ENCODE measurements around the gene NKX6-2. TPM values are rescaled to one million over a fixed set of nuclear protein-coding genes. Genes with fewer than 3 reads are reported as not detected.
"Not testable (repeated sequence)": the region's sequence is repeated elsewhere in the genome, so short reads cannot be mapped to it uniquely, and the experiment has no call there.

NKX6-2 gene
- total RNA-seq, 2 donors from 2014 or later = not detected

DNA sequence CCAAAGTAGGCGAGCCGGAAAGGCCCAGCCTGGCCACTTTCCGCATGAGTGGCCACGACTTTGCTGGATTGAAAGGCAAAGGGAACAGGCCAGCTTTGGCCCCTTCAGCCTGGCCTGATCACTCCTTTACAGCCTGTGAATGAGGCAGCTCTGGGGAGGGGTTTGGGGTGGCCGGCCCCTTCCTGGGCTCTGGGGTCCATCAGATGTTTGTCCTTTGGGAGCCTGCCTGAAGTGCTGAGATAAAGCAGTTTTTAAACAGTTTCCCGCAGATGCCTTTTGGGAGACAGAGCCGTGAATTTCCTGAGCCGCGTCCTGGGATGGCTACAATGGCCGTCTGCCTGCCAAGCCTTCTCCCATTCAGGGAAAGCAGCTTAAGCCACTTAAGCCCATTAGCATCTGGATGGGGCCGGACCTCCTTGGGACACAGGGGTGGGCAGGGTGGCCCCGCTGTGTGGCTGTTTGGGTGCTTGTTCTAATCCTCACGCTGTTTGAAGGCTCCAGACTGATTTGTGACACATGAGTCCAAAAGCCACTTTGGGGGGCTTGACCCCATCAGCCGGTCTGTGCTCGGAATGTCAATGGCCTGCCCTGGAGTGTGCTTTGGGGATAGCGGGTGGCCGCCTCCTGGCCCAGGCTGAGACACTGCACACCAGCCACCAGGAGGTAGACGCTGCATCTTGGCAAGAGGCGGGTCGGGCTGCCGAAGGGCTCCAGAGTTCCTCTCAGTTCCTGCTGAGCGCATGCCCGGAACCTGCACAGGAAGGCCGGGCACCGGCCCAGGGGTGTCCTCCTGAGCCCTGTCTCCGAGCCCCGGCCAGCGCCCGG lies 38.9 kb downstream of the NKX6-2 start:
- H3K27ac Mint-ChIP-seq = no peak overlapping the region
- no peak overlapping the region for H3K4me3 Mint-ChIP-seq
- no peak for ATAC-seq
- H3K4me1 Mint-ChIP-seq = no peaks in the 10 kb centered on the region
- DNase-seq = no peak
- no peaks in the 10 kb centered on the region for H3K9me3 ChIP-seq (ENCODE audit: control insufficient read depth, low read length, poor library complexity, severe bottlenecking)
- H3K36me3 Mint-ChIP-seq (ENCODE audit: low read depth) = no peaks in the 10 kb centered on the region
- no peaks in the 10 kb centered on the region for H3K27me3 Mint-ChIP-seq

DNA sequence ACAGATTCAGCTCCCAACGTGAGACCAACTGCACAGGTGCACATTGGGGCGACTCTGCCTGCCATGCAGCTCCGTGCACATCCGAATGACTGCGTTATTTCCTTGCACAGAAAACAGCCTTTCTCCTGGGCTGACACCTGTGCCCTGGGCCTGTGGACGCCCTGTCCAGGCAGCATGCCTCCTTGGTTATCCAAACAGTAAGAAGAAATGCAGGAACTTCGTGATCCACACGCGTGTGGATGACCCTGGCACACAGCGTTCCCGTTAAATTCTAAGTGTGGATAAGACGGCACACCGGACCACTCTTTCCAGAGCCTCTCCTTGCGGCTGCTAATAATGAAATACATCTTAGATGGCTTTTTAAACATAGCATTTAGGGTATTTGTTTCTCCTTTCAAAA lies 39.6 kb downstream of the NKX6-2 start:
- Mint-ChIP-seq H3K4me3 (no peak overlapping the region), H3K27me3 (no peaks in the 10 kb centered on the region), H3K36me3 (ENCODE audit: low read depth) (no peaks in the 10 kb centered on the region), H3K27ac (no peak overlapping the region), H3K4me1 (no peaks in the 10 kb centered on the region)
- H3K9me3 ChIP-seq (ENCODE audit: control insufficient read depth, low read length, poor library complexity, severe bottlenecking) = no peaks in the 10 kb centered on the region
- ATAC-seq (no peak), DNase-seq (no peak)

DNA sequence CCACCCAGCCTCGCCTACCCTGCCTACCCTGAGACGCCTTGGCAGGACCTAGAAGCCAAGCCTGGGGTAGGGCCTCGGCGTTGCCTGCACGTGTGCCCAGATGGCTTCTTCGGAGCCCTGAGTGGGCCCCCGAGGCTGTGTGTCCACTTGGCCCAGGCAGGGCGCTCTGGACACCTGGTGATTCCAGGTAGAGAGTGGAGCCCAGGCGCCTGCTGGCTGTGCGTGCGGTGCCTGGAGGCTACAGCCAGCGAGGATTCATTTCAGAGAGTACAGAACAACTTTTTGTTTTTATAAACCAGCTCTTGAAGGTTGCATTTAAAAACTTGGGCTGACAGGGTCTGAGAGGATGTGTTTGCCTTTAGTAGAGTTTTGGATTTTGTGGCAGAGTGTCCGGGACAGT lies 40.0 kb downstream of the NKX6-2 start:
- no peaks in the 10 kb centered on the region for H3K27me3 Mint-ChIP-seq
- no peaks in the 10 kb centered on the region for H3K36me3 Mint-ChIP-seq (ENCODE audit: low read depth)
- no peak for DNase-seq
- H3K4me3 Mint-ChIP-seq = no peak overlapping the region
- H3K4me1 Mint-ChIP-seq = no peaks in the 10 kb centered on the region
- H3K27ac Mint-ChIP-seq = no peak overlapping the region
- no peak for ATAC-seq
- no peaks in the 10 kb centered on the region for H3K9me3 ChIP-seq (ENCODE audit: control insufficient read depth, low read length, poor library complexity, severe bottlenecking)

DNA sequence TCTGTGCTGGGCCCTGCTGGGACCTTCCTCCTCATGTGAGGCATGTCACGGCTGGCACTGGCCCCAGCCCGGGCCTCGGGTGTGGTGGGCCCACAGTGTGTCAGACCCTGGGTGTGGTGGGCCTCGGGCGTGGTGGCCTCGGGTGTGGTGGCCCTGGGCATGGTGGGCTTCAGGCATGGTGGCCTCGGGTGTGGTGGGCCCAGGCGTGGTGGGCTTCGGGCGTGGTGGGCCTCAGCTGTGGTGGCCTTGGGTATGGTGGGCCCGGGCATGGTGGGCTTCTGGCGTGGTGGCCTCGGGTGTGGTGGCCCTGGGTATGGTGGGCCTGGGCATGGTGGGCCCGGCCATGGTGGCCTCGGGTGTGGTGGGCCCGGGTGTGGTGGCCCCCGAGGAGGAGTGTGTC lies 40.4 kb downstream of the NKX6-2 start:
- H3K36me3 Mint-ChIP-seq (ENCODE audit: low read depth) = no peaks in the 10 kb centered on the region
- H3K9me3 ChIP-seq (ENCODE audit: control insufficient read depth, low read length, poor library complexity, severe bottlenecking) = no peaks in the 10 kb centered on the region
- DNase-seq (no peak), ATAC-seq (no peak)
- H3K4me1 Mint-ChIP-seq = no peaks in the 10 kb centered on the region
- H3K4me3 Mint-ChIP-seq = no peak overlapping the region
- no peak overlapping the region for H3K27ac Mint-ChIP-seq
- H3K27me3 Mint-ChIP-seq = no peaks in the 10 kb centered on the region

DNA sequence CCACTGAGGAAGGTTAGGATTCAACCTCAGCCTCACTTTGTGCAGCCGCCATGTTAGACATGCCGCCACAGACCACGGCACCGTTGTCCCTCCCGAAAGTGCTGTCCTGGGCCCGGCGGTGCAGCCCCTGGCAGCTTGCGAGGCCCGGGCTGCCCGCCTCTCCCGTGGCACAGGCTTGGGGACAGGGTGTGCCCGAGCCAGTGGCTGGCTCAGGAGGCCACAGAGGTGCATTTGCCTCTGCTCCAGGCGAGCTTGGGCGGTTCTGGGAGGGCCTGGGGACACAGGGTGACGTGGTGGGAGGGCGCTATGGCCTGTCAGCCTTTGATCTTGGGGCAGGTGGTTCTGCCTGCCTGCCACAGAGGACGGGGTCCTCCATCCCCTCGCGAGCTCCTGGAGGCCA lies 41.1 kb downstream of the NKX6-2 start:
- no peak overlapping the region for H3K4me3 Mint-ChIP-seq
- no peak overlapping the region for H3K27ac Mint-ChIP-seq
- no peaks in the 10 kb centered on the region for H3K4me1 Mint-ChIP-seq
- DNase-seq (no peak), ATAC-seq (no peak)
- no peaks in the 10 kb centered on the region for H3K9me3 ChIP-seq (ENCODE audit: control insufficient read depth, low read length, poor library complexity, severe bottlenecking)
- no peaks in the 10 kb centered on the region for H3K36me3 Mint-ChIP-seq (ENCODE audit: low read depth)
- H3K27me3 Mint-ChIP-seq = no peaks in the 10 kb centered on the region

DNA sequence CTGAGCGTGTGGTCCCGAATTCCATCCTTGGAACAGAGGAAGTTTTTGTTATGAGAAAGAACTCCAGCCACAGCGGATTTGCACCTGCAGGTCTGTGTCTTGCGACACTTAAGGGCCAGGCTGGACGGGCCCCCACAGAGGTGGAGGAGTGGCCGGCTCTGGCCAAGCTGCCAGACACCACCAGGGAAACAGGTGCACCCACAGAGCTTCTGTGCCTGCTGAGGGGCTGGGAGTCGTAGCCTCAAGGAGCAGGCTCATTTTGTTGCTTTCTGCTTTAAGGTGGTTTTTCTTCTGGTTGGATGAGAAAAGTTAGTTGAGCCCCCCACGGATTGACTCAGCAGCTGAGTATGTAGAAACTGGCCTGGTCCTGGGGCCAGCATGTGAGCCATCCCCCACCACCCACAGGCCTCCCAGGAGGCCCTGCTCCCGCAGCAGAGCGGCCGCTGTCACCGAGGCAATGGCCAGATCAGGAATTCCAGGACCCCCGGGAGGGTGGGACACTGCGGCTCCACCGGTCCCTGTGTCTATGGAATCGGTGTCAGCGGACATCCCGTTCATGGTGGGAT lies 41.9 kb downstream of the NKX6-2 start:
- Mint-ChIP-seq H3K27ac (no peak overlapping the region), H3K4me1 (no peaks in the 10 kb centered on the region), H3K27me3 (no peaks in the 10 kb centered on the region), H3K4me3 (no peak overlapping the region), H3K36me3 (ENCODE audit: low read depth) (no peaks in the 10 kb centered on the region)
- no peak for DNase-seq
- H3K9me3 ChIP-seq (ENCODE audit: control insufficient read depth, low read length, poor library complexity, severe bottlenecking) = no peaks in the 10 kb centered on the region
- no peak for ATAC-seq

DNA sequence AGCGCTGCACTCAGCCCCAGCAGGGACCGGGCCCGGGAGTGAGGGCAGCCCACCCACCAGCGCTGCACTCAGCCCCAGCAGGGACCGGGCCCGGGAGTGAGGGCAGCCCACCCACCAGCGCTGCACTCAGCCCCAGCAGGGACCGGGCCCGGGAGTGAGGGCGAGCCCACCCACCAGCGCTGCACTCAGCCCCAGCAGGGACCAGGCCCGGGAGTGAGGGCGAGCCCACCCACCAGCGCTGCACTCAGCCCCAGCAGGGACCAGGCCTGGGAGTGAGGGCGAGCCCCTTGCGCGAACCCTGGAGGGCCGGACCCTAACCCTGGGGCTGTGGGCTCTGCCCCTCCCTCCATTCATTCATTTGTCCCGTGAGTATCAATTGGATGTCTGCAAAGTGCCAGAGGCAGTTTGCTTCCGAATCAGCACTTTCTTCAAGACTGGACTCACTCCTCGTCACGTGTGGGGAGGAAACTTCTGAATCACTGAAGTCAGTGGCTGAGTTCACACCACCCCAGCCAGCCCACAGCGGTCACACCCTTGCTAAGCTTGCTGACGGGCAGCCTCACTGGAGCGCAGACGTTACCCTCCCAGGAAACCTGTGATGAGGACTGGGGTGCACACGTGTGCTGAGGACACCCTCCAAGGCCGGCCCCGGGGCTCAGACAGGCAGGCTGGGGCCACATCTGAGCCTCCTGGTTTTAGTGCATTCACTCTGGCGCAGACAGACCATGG lies 42.6 kb downstream of the NKX6-2 start:
- not testable (repeated sequence) for H3K4me3 Mint-ChIP-seq; H3K27me3 Mint-ChIP-seq; H3K36me3 Mint-ChIP-seq (ENCODE audit: low read depth); H3K9me3 ChIP-seq (ENCODE audit: control insufficient read depth, low read length, poor library complexity, severe bottlenecking); H3K4me1 Mint-ChIP-seq; ATAC-seq; H3K27ac Mint-ChIP-seq; DNase-seq

DNA sequence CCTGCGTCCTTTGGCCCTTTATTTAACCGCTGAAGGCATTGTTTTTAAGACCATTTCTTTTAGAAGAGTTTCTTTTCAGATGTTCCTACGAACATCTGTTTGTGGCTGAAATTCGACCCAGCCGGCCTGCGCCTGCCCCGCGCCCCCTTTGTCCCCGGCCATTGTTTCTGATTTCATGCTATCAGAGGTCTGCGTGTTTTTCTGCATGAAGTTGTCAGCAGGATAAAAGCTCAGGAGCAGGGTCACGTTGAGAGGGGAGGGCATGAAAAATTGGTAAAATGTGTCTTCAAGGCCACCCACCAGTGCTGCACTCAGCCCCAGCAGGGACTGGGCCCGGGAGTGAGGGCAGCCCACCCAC lies 43.1 kb downstream of the NKX6-2 start:
- no peaks in the 10 kb centered on the region for H3K4me1 Mint-ChIP-seq
- H3K27me3 Mint-ChIP-seq = no peaks in the 10 kb centered on the region
- DNase-seq (no peak), ATAC-seq (no peak)
- H3K4me3 Mint-ChIP-seq = no peak overlapping the region
- H3K9me3 ChIP-seq (ENCODE audit: control insufficient read depth, low read length, poor library complexity, severe bottlenecking) = no peaks in the 10 kb centered on the region
- no peaks in the 10 kb centered on the region for H3K36me3 Mint-ChIP-seq (ENCODE audit: low read depth)
- no peak overlapping the region for H3K27ac Mint-ChIP-seq

DNA sequence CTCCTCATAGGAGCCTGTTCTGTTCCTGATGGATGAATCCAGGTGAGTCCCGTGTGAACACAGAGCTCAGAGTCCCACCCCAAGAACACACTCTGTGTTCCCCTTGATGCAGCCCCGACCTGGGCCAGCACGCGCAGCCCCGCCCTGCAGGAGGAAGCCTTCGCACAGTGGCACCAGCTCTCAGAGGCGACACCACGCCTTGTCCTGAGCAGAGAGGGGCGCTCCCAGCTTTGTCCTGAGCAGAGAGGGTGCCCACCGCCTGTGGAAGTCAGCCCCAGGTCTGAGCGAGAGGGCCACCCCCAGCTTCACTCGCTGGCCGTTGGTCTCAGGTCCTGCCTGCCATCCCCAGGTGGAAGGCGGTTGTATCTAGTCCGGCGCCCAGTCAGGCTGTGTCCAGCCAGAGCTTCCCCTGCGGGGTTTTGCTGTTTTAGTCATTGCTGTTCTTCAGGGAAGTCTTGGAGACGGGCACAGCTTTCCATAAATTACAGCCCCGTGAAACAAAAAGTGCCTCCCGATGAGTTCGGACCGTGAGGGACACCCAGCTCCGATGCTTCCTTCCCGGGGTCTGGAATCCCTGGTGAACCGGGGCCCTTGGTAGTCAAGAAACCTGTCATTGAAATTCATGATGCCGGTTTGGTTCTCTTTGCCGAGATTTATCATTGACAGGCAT lies 43.6 kb downstream of the NKX6-2 start:
- H3K4me1 Mint-ChIP-seq = no peaks in the 10 kb centered on the region
- H3K27me3 Mint-ChIP-seq = no peaks in the 10 kb centered on the region
- H3K27ac Mint-ChIP-seq = no peak overlapping the region
- DNase-seq (no peak), ATAC-seq (no peak)
- H3K36me3 Mint-ChIP-seq (ENCODE audit: low read depth) = no peaks in the 10 kb centered on the region
- H3K9me3 ChIP-seq (ENCODE audit: control insufficient read depth, low read length, poor library complexity, severe bottlenecking) = no peaks in the 10 kb centered on the region
- no peak overlapping the region for H3K4me3 Mint-ChIP-seq

DNA sequence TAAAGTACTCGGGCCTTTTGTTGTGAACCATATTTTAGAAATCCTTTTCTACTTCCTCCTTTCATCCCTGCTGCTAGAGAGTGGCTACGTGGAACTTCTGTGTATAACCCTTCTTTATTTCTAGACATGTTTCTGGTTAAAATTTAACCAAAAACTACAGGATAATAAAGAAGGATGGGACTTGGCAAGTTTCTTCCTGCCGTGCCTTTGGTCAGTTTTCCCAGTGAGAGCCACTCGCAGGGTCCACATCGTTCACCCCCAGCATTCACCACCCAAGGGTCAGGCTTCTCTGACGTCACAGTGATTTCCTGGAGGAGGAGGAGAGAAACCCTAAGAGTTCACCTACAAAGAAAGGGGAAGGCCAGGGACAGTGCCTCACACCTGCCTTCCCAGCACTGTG lies 45.4 kb downstream of the NKX6-2 start:
- Mint-ChIP-seq H3K27ac (no peak overlapping the region), H3K4me3 (no peak overlapping the region), H3K4me1 (no peaks in the 10 kb centered on the region), H3K27me3 (no peaks in the 10 kb centered on the region), H3K36me3 (ENCODE audit: low read depth) (no peaks in the 10 kb centered on the region)
- no peak for DNase-seq
- ATAC-seq = no peak
- no peaks in the 10 kb centered on the region for H3K9me3 ChIP-seq (ENCODE audit: control insufficient read depth, low read length, poor library complexity, severe bottlenecking)

DNA sequence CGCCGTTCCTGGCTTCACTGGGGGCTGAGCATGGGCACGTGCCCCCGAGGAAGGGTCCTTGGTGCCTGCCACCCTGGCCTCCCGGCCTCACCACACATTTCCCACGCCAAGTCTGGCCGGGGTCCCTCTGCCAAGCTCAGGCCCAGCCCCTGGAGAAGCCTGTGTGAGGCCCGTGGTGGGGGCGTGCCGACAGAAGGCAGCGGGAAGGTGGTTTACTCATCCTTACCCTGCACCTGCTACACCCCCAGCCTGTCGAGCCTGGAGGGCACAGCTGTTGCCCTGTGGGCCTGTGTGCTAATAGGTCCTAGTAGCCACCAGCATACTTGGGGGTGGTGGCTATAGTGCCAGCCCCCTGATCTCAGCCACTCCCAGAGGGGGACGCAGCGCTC lies 46.7 kb downstream of the NKX6-2 start:
- no peak overlapping the region for H3K27ac Mint-ChIP-seq
- H3K4me3 Mint-ChIP-seq = no peak overlapping the region
- DNase-seq = no peak
- H3K4me1 Mint-ChIP-seq = no peaks in the 10 kb centered on the region
- no peak for ATAC-seq
- no peaks in the 10 kb centered on the region for H3K27me3 Mint-ChIP-seq
- no peaks in the 10 kb centered on the region for H3K9me3 ChIP-seq (ENCODE audit: control insufficient read depth, low read length, poor library complexity, severe bottlenecking)
- H3K36me3 Mint-ChIP-seq (ENCODE audit: low read depth) = no peaks in the 10 kb centered on the region

DNA sequence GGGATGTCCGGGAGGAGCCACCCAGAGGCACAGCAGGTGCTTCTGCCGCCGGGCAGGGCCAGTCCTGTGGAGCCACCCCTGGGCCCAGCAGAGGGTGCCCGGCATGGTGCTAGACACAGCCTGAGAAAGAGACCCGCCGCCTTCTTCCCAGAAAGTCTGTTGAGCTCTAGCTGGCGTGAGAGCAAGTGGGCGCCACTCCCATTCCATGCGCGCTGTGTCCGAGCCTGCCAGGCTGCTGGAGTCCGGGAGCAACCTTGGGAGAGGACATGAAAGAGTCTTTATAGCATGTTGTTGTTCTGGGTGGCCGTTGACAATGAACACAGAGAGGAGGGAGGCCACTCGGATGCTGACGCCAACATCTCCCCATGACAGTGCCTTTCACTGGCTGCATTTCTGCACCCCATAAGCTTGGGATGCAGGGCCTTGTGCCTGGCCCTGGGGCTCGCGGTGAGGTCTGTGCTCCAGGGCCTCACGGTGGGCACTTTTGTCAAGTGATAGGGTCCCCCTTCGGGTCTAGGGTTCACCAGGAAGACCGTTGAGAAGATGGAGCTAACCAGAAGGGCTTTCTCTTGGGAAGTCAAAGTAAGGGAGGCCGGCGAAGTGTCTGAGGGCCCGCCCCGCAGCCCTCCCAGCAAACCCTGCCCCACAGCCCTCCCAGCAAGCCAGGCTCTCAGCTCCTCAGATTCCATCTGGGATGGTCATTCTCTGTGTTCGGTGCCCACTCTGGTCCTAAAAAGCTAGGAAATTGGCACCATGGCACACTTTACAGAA lies 47.3 kb downstream of the NKX6-2 start:
- ATAC-seq (no peak), DNase-seq (no peak)
- Mint-ChIP-seq H3K36me3 (ENCODE audit: low read depth) (no peaks in the 10 kb centered on the region), H3K27me3 (no peaks in the 10 kb centered on the region), H3K4me1 (no peaks in the 10 kb centered on the region), H3K27ac (no peak overlapping the region), H3K4me3 (no peak overlapping the region)
- no peaks in the 10 kb centered on the region for H3K9me3 ChIP-seq (ENCODE audit: control insufficient read depth, low read length, poor library complexity, severe bottlenecking)

All from T-helper 17 cell (primary cell).